A549 treated with Hydrocortisone at 1 μM for 4 hours (cell line): ENCODE measurements around the gene CD47. TPM values are rescaled to one million over a fixed set of nuclear protein-coding genes. Genes with fewer than 3 reads are reported as not detected.

Experiments used
- total RNA-seq: library from RNA; stranded (reverse); fragments of 200-300 nt; extraction: Qiagen RNA extraction; gene quantifications from 5 replicates; pipeline ENCODE4 v1.2.3, GENCODE V29; 2022

Gene CD47
- 34.0 to 39.2 TPM (median 37.9 TPM) in 5 replicates for total RNA-seq

GRCh38 chr3:108090701-108091497, at the start of gene CD47:
CD47 (minus strand) TSS chr3:108091031; CDS start chr3:108090908, 123 bp downstream.

Other genes starting within 250 kb of the CD47 start
- gene IFT57, start 131.4 kb upstream of the CD47 start, total RNA-seq, result 36.2 to 55.3 TPM (median 43.2 TPM) in 5 replicates
- 0.06 to 0.15 TPM (median 0.10 TPM) in 4 of 5 replicates, not detected in the other for gene HHLA2, start 205.5 kb upstream of the CD47 start, total RNA-seq